Fibroblast of mammary gland (primary cell): ENCODE data around the gene UNC5B.
"Not testable (repeated sequence)": the region's sequence is repeated elsewhere in the genome, so short reads cannot be mapped to it uniquely, and the experiment has no call there.

Source experiments
- DNase-seq: peaks from one replicate; pipeline ENCODE4 v3.0.0-alpha.2; 2010; ENCODE audit warnings: low read depth
- H3K4me3 ChIP-seq: 2 replicates; pipeline ENCODE4 v1.5.1; 2011; ENCODE audit warnings: low read depth, mild to moderate bottlenecking, low read length, moderate library complexity; ENCODE audit not compliant: control insufficient read depth
- TF ChIP-seq, protein P1 (sequence below): conservative IDR thresholded peaks from 2 replicates; pipeline ENCODE4 v1.5.1; 2011; ENCODE audit warnings: low read depth, low read length, inconsistent platforms; ENCODE audit not compliant: control insufficient read depth, insufficient read depth

The UNC5B gene

GRCh38 chr10:71295641-71296040 is 83.3 kb downstream of the UNC5B start:
- DNase-seq = no peak
- H3K4me3 ChIP-seq = no peak overlapping the region
- TF ChIP-seq, protein P1, sequence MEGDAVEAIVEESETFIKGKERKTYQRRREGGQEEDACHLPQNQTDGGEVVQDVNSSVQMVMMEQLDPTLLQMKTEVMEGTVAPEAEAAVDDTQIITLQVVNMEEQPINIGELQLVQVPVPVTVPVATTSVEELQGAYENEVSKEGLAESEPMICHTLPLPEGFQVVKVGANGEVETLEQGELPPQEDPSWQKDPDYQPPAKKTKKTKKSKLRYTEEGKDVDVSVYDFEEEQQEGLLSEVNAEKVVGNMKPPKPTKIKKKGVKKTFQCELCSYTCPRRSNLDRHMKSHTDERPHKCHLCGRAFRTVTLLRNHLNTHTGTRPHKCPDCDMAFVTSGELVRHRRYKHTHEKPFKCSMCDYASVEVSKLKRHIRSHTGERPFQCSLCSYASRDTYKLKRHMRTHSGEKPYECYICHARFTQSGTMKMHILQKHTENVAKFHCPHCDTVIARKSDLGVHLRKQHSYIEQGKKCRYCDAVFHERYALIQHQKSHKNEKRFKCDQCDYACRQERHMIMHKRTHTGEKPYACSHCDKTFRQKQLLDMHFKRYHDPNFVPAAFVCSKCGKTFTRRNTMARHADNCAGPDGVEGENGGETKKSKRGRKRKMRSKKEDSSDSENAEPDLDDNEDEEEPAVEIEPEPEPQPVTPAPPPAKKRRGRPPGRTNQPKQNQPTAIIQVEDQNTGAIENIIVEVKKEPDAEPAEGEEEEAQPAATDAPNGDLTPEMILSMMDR = no peak

DNA sequence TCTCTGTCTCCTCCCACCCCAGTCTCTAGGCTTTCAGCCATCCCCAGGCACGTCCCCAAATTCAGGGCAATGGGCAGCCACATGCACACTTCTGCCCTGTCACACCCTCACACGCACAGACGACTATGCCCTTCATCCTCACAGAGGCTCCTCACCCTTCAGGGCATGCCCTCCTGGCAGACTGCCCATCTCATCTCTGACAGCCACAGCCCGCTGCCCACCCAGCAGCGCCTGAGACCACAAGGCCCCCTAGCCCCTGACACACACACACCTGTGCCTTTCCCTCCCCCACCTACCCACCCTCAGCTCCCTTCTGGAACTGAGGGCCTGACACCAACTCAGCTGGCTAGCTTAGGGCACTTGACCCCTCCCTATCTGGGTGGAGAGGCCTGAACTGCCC is 83.7 kb downstream of the UNC5B start:
- DNase-seq = no peak

GRCh38 chr10:71296811-71297210 is 84.4 kb downstream of the UNC5B start:
- not testable (repeated sequence) for H3K4me3 ChIP-seq, DNase-seq

More for the DNA sequence above, 83.7 kb downstream of the UNC5B start:
- no peak overlapping the region for H3K4me3 ChIP-seq
- TF ChIP-seq, protein P1 = no peak

DNA sequence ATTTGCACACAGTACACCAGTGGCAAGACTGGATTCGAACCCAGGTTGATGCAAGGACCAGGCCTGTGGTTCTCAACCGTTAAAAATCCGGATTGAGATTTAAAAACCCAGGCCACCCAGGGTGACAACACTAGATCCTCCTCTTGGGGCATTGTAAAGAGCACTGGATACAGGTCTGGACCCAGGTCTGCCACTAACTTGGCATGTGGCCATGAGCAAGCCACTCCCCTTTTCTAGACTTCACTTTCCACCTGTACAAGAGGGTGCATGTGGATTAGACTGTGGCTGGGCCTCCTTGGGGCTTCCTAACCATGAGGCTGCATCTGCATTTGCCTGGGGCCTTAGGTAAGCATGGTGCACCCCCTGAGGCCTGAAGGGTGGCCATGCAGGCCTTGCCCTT is 85.0 kb downstream of the UNC5B start:
- no peak for DNase-seq
- TF ChIP-seq, protein P1 = no peak
- H3K4me3 ChIP-seq = no peak overlapping the region

- DNase-seq = no peak
- H3K4me3 ChIP-seq = no peak overlapping the region
- TF ChIP-seq, protein P1 = no peak
Measured at GRCh38 chr10:71299071-71299785, 86.9 kb downstream of the UNC5B start.

DNA sequence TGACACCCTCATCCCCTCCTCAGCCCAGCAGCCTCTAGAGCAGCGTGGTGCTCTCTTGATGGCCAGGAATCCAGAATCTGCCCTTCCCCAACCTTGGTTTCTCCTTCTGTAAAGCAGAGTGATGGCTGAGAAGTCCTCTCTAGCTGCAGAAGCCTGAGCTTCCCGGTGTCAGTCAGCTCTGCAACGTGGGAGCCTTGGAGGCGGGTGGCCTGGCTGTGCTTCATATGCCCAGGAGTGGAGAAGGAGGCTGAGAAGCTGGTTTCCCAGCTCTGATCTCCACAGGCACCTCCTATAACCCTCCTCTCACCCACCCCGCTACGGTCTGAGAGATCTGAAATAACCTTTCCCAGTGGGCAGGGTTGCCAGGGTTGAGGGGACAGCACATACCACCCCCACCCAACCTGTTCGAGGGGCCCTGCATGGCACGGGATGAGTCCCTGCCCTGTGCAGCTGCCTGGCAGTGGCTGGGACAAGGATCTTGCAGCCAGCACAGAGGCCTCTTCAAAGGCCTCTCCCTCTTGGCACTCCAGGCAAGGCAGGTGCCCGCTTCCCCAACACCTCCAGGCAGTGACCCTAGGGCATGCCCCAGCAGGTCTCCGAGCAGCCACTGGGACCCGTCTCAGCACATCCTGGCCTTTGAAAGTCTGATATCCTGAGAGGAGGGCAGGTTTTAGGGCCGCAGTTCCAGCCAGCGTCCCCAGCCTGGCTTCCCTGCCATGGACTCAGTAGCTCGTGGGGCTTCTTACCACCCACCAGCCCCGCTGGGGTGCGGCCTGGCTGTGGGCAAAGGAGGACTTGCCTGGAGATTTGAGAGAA is 88.4 kb downstream of the UNC5B start:
- TF ChIP-seq, protein P1 = no peak
- H3K4me3 ChIP-seq = no peak overlapping the region
- no peak for DNase-seq

GRCh38 chr10:71301371-71301916 is 89.1 kb downstream of the UNC5B start:
- H3K4me3 ChIP-seq = no peak overlapping the region
- TF ChIP-seq, protein P1 = no peak
- no peak for DNase-seq
